ENCODE measurements around the gene MUC22.
"Not testable (repeated sequence)": the region's sequence is repeated elsewhere in the genome, so short reads cannot be mapped to it uniquely, and the experiment has no call there.

MUC22 gene

DNA sequence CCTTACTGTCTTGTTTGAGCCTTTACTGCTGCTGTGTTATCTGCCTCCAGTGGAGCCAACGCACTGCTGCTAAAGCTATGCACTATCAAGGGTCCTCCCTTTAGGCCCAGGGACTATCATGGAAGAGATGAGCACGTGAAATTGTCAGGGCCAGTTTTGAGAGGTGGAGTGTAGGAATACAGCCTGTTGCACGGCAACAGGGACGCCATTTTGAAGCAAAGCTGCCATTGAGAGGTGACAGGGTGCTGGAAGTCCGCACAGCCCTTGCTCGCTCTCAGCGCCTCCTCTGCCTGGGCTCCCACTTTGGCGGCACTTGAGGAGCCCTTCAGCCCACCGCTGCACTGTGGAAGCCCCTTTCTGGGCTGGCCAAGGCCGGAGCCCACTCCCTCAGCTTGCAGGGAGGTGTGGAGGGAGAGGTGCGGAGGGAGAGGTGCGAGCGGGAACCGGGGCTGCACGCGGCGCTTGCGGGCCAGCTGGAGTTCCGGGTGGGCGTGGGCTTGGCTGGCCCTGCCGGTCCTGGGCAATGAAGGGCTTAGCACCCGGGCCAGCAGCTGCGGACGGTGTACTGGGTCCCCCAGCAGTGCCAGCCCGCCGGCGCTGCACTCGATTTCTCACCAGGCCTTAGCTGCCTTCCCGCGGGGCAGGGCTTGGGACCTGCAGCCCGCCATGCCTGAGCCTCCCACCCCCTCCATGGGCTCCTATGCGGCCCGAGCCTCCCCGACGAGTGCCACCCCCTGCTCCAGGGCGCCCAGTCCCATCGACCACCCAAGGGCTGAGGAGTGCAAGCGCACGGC, 10.0 kb upstream of the MUC22 start:
- not testable (repeated sequence) for DNase-seq

DNA sequence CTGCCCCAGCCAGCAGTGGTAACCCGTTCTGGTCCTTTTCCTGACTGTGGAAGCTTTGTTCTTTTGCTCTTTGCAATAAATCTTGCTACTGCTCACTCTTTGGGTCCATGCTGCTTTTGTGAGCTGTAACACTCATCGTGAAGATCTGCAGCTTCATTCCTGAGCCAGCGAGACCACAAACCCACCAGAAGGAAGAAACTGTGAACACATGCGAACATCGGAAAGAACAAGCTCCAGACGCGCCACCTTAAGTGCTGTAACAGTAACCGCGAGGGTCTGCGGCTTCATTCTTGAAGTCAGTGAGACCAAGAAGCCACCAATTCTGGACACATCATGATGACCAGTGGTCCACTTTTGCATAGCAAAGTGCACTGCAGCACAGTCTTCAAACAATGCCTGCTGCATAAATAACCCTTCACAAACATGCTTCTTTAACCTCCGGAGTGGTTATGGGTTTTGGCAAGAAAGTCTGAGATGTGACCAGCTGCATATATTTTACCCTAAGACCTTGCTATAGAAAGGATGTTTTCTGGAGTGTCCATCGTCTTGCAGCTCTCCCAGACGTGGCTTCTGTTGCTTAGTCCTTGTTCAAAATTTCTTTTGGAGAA, 8.9 kb upstream of the MUC22 start:
- no peak for DNase-seq

GRCh38 chr6:31002471-31002870, 7.8 kb upstream of the MUC22 start:
- no peak for DNase-seq

- no peak for DNase-seq
Measured at GRCh38 chr6:31004794-31005193, 5.5 kb upstream of the MUC22 start.

DNA sequence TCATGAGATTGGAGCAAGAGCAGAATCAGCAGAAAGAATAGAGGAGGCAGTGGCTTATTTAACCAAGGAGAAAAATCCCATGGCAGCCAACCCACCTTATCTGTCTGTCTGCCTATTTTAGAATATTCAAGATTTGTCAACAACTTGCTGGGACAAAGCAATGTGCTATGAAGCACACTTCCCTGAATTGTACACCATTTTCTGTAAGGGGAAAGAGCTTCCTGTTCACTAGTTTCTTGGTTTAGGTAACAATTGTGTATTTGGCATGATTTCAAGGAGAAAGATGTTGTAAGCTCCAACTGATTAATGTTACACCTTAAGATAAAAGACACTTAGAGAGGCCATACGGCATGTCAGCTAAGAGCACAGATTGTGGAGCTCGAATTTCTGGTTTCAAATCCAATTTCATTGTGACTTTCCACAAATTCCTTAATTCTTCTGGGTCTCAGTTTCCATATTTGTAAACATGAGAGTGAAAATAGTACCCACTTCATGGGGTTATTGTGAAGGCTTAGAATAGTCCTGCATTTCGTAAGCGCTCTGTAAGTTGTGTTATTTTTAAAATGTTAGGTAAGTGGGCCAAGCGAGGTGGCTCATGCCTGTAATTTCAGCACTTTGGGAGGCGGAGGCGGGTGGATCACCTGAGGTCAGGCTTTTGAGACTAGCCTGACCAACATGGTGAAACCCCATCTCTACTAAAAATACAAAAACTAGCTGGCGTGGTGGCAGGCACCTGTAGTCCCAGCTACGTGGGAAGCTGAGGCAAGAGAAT, 4.8 kb upstream of the MUC22 start:
- peak; percentile 14 for DNase-seq

DNA sequence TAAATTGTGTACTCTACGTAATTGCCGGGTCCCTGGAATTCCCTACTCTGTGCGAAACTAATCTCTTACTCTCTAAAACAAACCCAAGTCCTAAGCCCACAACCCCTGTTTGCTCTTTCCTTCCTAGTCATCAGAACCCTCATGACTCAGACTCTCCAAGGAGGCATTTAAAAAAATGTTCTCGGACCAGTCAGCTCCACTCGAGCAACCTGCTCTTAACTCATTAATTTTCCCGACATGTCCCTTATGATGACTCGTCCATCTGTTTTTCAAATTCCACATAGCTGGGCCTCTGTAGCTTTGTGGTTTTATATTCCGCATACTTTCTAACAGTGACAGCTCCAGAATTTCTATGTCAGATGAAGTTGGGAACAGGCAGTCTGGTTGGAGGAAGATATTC, 2.6 kb upstream of the MUC22 start:
- DNase-seq = no peak

- no peak for DNase-seq
Measured at GRCh38 chr6:31008165-31008564, 2.1 kb upstream of the MUC22 start.

GRCh38 chr6:31009731-31010130, 543 bp upstream of the MUC22 start:
- DNase-seq = no peak

DNA sequence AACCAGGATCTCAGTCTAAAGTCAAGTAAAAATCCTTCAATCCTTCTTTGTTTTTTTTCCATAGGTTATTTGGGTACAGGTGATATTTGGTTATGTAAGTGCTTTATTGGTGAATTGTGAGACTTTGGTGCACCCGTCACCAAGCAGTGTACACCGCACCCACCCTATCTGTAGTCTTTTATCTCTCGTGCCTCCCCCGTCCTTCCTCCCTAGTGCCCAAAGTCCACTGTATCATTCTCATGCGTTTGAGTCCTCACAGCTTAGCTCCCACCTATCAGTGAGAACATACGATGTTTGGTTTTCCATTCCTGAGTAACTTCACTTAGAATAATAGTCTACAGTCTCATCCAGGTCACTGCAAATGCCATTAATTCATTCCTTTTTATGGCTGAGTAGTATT, 879 bp downstream of the MUC22 start:
- DNase-seq = no peak

GRCh38 chr6:31016659-31017299, 6.5 kb downstream of the MUC22 start:
- no peak for DNase-seq

DNA sequence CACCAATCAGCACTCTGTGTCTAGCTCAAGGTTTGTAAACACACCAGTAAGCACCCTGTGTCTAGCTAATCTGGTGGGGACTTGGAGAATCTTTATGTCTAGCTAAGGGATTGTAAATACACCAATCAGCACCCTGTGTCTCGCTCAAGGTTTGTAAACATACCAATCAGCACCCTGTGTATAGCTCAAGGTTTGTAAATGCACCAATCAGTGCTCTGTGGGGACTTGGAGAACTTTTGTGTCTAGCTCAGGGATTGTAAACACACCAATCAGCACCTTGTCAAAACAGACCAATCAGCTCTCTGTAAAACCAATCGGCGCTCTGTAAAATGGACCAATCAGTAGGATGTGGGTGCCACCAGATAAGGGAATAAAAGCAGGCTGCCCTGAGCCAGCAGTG, 7.2 kb downstream of the MUC22 start:
- not testable (repeated sequence) for DNase-seq

DNA sequence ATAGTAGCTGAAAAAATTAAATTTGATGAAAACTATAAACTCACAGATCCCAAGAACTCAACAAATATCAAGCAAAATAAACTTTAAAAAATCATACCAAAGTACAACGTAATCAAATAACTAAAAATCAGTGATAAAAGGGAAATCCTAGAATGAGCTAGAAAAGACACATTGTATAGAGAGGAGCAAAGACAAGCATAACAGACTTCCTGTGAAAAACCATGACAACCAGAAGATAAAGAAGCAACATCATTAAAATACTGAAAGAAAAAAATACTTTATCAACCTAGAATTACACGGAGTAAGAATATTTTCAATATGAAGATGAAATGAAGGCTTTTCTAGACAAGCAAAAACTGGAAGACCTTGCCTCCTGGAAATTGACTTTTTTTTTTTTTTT, 9.8 kb downstream of the MUC22 start:
- DNase-seq = no peak

DNA sequence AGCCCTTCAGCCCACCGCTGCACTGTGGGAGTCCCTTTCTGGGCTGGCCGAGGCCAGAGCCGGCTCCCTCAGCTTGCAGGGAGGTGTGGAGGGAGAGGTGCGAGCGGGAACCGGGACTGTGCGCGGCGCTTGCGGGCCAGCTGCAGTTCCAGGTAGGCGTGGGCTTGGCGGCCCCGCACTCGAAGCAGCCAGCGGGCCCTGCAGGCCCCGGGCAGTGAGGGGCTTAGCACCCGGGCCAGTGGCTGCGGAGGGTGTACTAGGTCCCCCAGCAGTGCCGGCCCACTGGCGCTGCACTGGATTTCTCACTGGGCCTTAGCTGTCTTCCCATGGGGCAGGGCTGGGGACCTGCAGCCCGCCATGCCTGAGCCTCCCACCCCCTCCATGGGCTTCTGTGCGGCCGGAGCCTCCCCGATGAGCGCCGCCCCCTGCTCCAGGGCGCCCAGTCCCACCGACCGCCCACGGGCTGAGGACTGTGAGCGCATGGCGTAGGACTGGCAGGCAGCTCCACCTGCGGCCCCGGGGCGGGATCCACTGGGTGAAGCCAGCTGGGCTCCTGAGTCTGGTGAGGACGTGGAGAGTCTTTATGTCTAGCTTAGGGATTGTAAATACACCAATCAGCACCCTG, 10.5 kb downstream of the MUC22 start:
- not testable (repeated sequence) for DNase-seq

DNA sequence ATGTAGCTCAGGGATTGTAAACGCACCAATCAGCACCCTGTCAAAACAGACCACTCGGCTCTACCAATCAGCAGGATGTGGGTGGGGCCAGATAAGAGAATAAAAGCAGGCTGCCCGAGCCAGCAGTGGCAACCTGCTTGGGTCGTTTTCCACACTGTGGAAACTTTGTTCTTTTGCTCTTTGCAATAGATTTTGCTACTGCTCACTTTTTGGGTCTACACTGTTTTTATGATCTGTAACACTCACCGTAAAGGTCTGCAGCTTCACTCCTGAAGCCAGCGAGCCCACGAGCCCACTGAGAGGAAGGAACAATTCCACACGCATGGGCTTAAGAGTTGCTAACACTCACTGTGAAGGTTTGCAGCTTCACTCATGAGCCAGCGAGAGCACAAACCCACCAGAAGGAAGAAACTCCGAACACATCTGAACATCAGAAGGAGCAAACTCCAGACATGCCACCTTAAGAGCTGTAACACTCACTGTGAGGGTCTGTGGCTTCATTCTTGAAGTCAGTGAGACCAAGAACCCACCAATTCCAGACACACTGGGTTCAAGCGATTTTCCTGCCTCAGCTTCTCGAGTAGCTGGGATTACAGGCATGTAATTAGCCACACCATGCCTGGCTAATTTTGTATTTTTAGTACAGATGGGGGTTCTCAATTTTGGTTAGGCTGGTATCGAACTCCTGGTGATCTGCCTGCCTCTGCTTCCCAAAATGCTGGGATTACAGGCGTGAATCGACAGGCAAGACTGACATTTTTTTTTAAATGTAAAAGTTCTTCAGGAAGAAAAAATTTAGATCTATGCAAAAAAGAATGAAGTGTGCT, 11.6 kb downstream of the MUC22 start:
- DNase-seq = not testable (repeated sequence)

DNA sequence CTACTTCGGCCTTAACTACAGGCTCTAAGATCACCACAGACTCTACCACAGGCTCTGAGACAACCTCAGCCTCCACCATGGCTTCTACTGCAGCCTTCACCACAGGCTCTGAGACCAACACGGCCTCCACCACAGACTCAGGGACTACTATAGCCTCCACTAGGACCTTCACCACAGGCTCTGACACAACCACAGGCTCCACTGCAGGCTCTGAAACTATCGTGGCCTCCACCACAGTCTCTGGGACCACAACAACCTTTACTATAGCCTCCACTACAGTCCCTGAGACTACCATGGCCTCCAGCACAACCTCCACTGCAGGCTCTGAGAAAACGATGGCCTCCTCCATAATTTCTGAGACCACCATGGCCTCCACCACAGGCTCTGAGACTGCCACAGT, 15.3 kb downstream of the MUC22 start:
- no peak for DNase-seq

- no peak for DNase-seq
Measured at GRCh38 chr6:31031095-31031494, 20.8 kb downstream of the MUC22 start.

DNA sequence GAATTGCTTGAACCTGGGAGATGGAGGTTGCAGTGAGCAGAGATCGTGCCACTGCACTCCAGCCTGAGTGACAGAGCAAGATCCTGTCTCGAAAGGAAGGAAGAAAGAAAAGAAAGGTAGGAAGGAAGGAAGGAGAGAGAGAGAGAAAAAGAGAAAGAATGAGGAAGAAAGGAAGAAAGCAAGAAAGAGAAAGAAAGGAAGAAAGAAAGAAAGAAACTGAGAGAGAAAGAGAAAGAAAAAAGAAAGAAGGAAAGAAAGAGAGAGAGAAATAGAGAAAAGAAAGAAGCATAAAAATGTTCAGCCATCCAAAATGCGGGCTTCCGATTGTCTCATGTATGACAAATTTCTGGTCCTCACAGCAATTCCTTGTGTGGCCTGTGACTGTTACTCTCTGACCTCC, 22.8 kb downstream of the MUC22 start:
- no peak for DNase-seq

DNA sequence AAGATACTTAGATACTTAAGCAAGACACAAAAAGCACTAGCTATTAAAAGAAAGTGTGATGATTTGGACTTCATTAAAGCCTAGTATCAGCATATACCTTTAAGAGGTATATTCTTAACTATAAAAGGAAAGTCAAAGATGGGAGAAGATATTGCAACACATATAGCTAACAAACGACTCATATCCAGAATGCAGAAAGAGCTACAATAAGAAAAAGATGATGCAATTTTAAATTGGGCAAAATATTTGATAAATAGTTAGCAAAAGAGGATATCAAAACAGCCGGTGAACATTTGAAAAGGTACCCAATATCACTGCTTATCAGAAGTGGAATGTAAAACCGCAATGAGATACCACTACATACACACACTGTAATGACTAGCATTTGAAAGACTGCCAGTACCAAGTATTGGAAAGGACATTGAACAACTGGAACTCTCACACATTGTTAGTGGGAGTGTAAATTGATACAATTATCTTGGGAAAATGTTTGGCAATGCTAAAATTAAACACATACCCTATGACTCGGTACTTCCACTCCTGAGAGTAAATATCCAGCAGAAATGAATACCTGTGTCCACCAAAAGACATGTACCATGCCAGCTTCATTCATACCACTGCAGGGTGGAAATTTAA, 25.7 kb downstream of the MUC22 start:
- no peak for DNase-seq

- no peak for DNase-seq
Measured at GRCh38 chr6:31037169-31037568, 26.9 kb downstream of the MUC22 start.

GRCh38 chr6:31037682-31038081, 27.4 kb downstream of the MUC22 start:
- no peak for DNase-seq

GRCh38 chr6:31038559-31038958, 28.3 kb downstream of the MUC22 start:
- DNase-seq = no peak

DNA sequence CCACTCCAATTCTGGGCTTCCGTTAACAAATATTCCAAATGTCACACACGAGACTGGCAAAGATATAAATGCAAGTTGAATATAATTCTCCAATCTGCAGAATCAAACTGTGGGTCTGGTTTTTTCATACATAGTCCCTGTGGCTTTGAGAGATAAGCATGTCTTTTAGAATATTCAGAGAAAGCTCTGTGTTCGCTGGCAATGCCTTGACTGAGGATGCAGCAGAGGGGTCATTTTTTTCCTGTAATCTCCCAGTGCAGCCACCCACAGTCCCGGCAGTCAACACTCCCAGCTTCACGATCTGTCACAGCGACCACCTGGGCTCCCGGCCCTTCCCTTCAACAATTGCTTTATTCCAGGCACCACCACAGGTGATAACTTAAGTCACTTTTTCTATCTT, 30.5 kb downstream of the MUC22 start:
- no peak for DNase-seq

Measured in inflammatory macrophage treated with lipopolysaccharide for 4 hours (primary cell).